Sigmoid colon (tissue), 7 donors: Measurements from ENCODE around the gene PXT1. TPM values are rescaled to one million over a fixed set of nuclear protein-coding genes. Genes with fewer than 3 reads are reported as not detected.

Experiments used
- DNase-seq: peaks from one replicate; pipeline ENCODE4 v3.0.0-alpha.2; 2019
- H3K27ac ChIP-seq, 4 donors: fragments of 200-600 bp; sonication (generic); one replicate each; pipeline ENCODE4 v1.5.1; 2016 to 2019; ENCODE audit warnings: mild to moderate bottlenecking in 1 of 4
- H3K27me3 ChIP-seq, 3 donors: fragments of 200-600 bp; sonication (generic); one replicate each; pipeline ENCODE4 v1.5.1; 2019; ENCODE audit warnings: mild to moderate bottlenecking in 1 of 3
- H3K36me3 ChIP-seq, 4 donors: fragments of 200-600 bp; sonication (generic); one replicate each; pipeline ENCODE4 v1.5.1; 2016 to 2019
- H3K4me1 ChIP-seq, 4 donors: fragments of 200-600 bp; sonication (generic); one replicate each; pipeline ENCODE4 v1.5.1; 2017 to 2019
- H3K4me3 ChIP-seq, 4 donors: fragments of 200-600 bp; sonication (generic); one replicate each; pipeline ENCODE4 v1.5.1; 2017 to 2019; ENCODE audit warnings: mild to moderate bottlenecking in 2 of 4, moderate library complexity in 1 of 4
- H3K9me3 ChIP-seq, 4 donors: fragments of 200-600 bp in 3 of 4; sonication (generic) in 3 of 4; one replicate each; pipeline versions ENCODE4 v1.5.1 to v1.6.1; 2013 to 2019
- EP300 ChIP-seq, 4 donors: sonication (generic); formaldehyde crosslinking; IDR thresholded peaks; one replicate each; pipeline ENCODE4 v1.6.1; 2017; ENCODE audit warnings: antibody characterized with exemption in 4 of 4
- POLR2A ChIP-seq, 2 donors: fragments of 450-650 bp; IDR thresholded peaks; one replicate each; pipeline ENCODE4 v1.6.1; 2016; ENCODE audit warnings: antibody characterized with exemption in 2 of 2, mild to moderate bottlenecking in 2 of 2, moderate library complexity in 2 of 2
- POLR2AphosphoS5 ChIP-seq, 4 donors: sonication (generic); formaldehyde crosslinking; IDR thresholded peaks; one replicate each; pipeline ENCODE4 v1.6.1; 2017; ENCODE audit warnings: antibody characterized with exemption in 4 of 4
- WGBS, 2 donors: extraction: QIAGEN DNeasy Blood & Tissue Kit; methylation state at CpG; one replicate each; pipeline ENCODE4 v1.1.7; 2013; 5-methylcytosine and 5-hydroxymethylcytosine counted together
- intact Hi-C: fragments of 100-400 bp; cut with DNase I; formaldehyde crosslinking; loops from one replicate; pipeline ENCODE4 v1.15.1; 2023
- polyA plus RNA-seq, 3 donors: library from polyadenylated mRNA; stranded (reverse); fragments of 200-250 nt; gene quantifications; one replicate each; pipeline ENCODE4 v1.2.3, GENCODE V29; 2013
- total RNA-seq, 4 donors: library from RNA; depleted of rRNA; stranded (reverse); fragments of >200 nt; gene quantifications; one replicate each; pipeline ENCODE4 v1.1.0, GENCODE V29; 2016
- TF ChIP-seq, protein P1 (sequence below), 4 experiments: fragments of 450-650 bp in 3 of 4; fragments of 200-600 bp in 1 of 4; IDR thresholded peaks; one replicate each; pipeline ENCODE4 v1.5.1; 2016 to 2019; ENCODE audit warnings: antibody characterized with exemption in 4 of 4, mild to moderate bottlenecking in 3 of 4, moderate library complexity in 2 of 4
- donor health status: healthy with polysubstance abuse.
- donor health status: Bipolar disorder and iron deficiency.
- donor health status: healthy.

PXT1 gene
- total and polyA plus RNA-seq, 7 donors, result not detected

- TF ChIP-seq POLR2AphosphoS5 (IDR thresholded peaks at IDR 0.05) (no peak), POLR2A (IDR thresholded peaks at IDR 0.05) (no peak), EP300 (IDR thresholded peaks at IDR 0.05) (no peak)
- TF ChIP-seq, protein P1, sequence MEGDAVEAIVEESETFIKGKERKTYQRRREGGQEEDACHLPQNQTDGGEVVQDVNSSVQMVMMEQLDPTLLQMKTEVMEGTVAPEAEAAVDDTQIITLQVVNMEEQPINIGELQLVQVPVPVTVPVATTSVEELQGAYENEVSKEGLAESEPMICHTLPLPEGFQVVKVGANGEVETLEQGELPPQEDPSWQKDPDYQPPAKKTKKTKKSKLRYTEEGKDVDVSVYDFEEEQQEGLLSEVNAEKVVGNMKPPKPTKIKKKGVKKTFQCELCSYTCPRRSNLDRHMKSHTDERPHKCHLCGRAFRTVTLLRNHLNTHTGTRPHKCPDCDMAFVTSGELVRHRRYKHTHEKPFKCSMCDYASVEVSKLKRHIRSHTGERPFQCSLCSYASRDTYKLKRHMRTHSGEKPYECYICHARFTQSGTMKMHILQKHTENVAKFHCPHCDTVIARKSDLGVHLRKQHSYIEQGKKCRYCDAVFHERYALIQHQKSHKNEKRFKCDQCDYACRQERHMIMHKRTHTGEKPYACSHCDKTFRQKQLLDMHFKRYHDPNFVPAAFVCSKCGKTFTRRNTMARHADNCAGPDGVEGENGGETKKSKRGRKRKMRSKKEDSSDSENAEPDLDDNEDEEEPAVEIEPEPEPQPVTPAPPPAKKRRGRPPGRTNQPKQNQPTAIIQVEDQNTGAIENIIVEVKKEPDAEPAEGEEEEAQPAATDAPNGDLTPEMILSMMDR (IDR thresholded peaks at IDR 0.05), result no peak
- Histone ChIP-seq H3K27ac (no peak overlapping the region), H3K27me3 (no peaks in the 10 kb centered on the region), H3K36me3 (no peaks in the 10 kb centered on the region), H3K4me1 (peaks cover 0 to 20% (median 9%) of the 10 kb centered on the region in 4 donors), H3K4me3 (no peak overlapping the region), H3K9me3 (no peaks in the 10 kb centered on the region)
- intact Hi-C loops, result no loop called here
- WGBS, 2 donors, result 71 to 77% methylated on average over 4 of the region's 4 CpGs
- DNase-seq, result peak; percentile 11
Measured at GRCh38 chr6:36382976-36383375, 59.7 kb downstream of the PXT1 start.

GRCh38 chr6:36381502-36382389, 60.9 kb downstream of the PXT1 start:
- TF ChIP-seq POLR2AphosphoS5 (IDR thresholded peaks at IDR 0.05) (no peak), EP300 (IDR thresholded peaks at IDR 0.05) (no peak), POLR2A (IDR thresholded peaks at IDR 0.05) (no peak)
- TF ChIP-seq, protein P1 (IDR thresholded peaks at IDR 0.05), result no peak
- no peak overlapping the region for H3K4me3 ChIP-seq
- no peak overlapping the region for H3K27ac ChIP-seq
- no peak for DNase-seq
- peaks cover 0 to 8% (median 3%) of the 10 kb centered on the region in 4 donors for H3K4me1 ChIP-seq
- whole genome bisulfite sequencing, 2 donors, result 84 to 86% methylated on average over 9 of the region's 9 CpGs
- no peaks in the 10 kb centered on the region for H3K27me3 ChIP-seq
- H3K36me3 ChIP-seq, result no peaks in the 10 kb centered on the region
- no peaks in the 10 kb centered on the region for H3K9me3 ChIP-seq
- intact Hi-C loops, result no loop called here

DNA sequence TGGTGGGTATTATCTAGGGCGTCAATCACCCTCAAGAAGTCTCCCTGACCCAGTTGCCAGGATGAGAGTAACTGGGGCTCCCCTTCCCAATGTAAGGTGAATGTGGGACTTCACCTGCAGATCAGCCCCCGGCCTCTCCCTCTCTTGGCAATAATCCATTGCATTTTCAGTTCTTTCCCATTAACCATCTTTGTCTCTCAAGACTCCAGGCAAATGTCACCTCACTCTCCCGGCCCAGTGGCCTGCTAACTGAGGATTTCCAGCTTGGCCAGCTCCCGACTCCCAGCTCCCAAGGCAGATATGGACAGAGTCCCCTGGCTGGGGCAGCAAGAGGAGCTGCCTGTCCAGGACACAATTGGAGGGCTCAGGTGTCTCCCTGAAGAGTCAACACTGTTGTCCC, 62.5 kb downstream of the PXT1 start:
- WGBS, 2 donors, result 93 to 95% methylated on average over 4 of the region's 4 CpGs
- no peak overlapping the region for H3K27ac ChIP-seq
- H3K36me3 ChIP-seq, result no peaks in the 10 kb centered on the region
- no peak overlapping the region for H3K4me3 ChIP-seq
- H3K4me1 ChIP-seq, result no peaks in the 10 kb centered on the region
- TF ChIP-seq, protein P1 (IDR thresholded peaks at IDR 0.05), result no peak
- TF ChIP-seq EP300 (IDR thresholded peaks at IDR 0.05) (no peak), POLR2A (IDR thresholded peaks at IDR 0.05) (no peak), POLR2AphosphoS5 (IDR thresholded peaks at IDR 0.05) (no peak)
- intact Hi-C loops, result no loop called here
- H3K27me3 ChIP-seq, result no peaks in the 10 kb centered on the region
- H3K9me3 ChIP-seq, result no peaks in the 10 kb centered on the region
- DNase-seq, result no peak

DNA sequence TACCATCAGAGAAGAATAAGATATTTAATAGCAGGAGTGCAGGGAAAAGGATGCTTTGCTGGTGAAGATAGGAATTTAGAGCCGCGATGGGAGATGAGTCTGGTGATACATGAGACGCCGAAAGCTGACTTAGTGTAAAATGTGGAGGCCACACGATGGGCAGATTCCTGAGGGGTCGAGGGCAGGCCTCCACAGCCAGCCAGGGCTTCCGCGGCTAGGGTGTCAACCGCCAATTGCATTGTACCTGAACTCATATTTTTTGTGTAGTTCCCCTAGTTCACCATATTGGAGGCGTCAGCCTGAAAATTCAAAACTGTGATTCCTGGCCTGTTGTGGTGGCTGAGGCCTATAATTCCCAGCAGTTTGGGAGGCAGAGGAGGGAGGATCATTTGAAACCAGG, 63.7 kb downstream of the PXT1 start:
- Histone ChIP-seq H3K4me1 (no peaks in the 10 kb centered on the region), H3K9me3 (no peaks in the 10 kb centered on the region), H3K27me3 (no peaks in the 10 kb centered on the region), H3K36me3 (no peaks in the 10 kb centered on the region), H3K4me3 (no peak overlapping the region), H3K27ac (no peak overlapping the region)
- TF ChIP-seq POLR2AphosphoS5 (IDR thresholded peaks at IDR 0.05) (no peak), EP300 (IDR thresholded peaks at IDR 0.05) (no peak), POLR2A (IDR thresholded peaks at IDR 0.05) (no peak)
- TF ChIP-seq, protein P1 (IDR thresholded peaks at IDR 0.05), result no peak
- intact Hi-C loops, result no loop called here
- DNase-seq, result peak; percentile 10
- 93 to 94% methylated on average over 10 of the region's 10 CpGs for WGBS, 2 donors
